Measurements from ENCODE around the gene C17orf107. TPM values are rescaled to one million over a fixed set of nuclear protein-coding genes. Genes with fewer than 3 reads are reported as not detected.

The C17orf107 gene
- polyA plus RNA-seq, 1 donor (not counting 4 experiments of a cell fraction or from before 2014, with no cell fraction given), result 0.33 TPM

DNA sequence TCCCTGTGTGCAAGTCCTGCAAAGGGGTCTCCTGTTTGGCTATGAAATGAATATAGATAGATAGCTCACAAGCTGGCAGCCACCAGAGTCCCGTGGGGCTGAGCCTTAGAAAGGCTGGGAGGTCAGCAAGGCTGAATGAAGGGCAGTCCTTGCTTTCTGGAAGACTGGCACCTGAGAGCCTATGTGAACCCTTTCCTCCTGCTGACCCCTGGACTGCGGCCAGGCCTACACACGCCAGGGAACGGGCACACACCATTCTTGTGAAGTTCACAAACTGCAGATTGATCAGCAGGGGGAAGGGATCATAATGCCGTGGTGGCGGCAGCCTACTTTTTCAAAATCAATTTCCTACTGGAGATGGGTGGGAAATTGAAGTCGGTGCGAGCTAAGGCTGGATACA is 985 bp upstream of the C17orf107 start:
- H3K4me3 ChIP-seq (ENCODE audit: control insufficient read depth in 2 of 3, extremely low read depth in 1 of 3, insufficient read depth in 2 of 3, low read depth in 1 of 3, low read length in 3 of 3), result no peak overlapping the region
- FAIRE-seq, result no peak
- no peak for TF ChIP-seq EZH2 (IDR thresholded peaks at IDR 0.05; ENCODE audit: low read length)
- no peak for TF ChIP-seq CTCF (optimal IDR thresholded peaks at IDR 0.05 in 1 of 3, IDR thresholded peaks at IDR 0.05 in 1 of 3, conservative IDR thresholded peaks at IDR 0.05 in 1 of 3; ENCODE audit: extremely low read depth in 1 of 3, insufficient read depth in 2 of 3, low read length in 3 of 3)
- no peaks in the 10 kb centered on the region for H3K9me1 ChIP-seq (ENCODE audit: control insufficient read depth, extremely low read depth, insufficient read depth, low read length)
- no peaks in the 10 kb centered on the region for H3K79me2 ChIP-seq (ENCODE audit: control insufficient read depth, insufficient read depth, low read length)
- no peaks in the 10 kb centered on the region for H3K9me3 ChIP-seq (ENCODE audit: control insufficient read depth, low read depth, low read length)
- no peak overlapping the region for H3K4me2 ChIP-seq (ENCODE audit: control insufficient read depth, extremely low read depth, insufficient read depth, low read depth, low read length)
- peaks cover 13% of the 10 kb centered on the region for H3K4me1 ChIP-seq (ENCODE audit: control insufficient read depth, extremely low read depth, insufficient read depth, low read length)
- no peaks in the 10 kb centered on the region for H3K27me3 ChIP-seq (ENCODE audit: control insufficient read depth, extremely low read depth, insufficient read depth, low read length)
- H4K20me1 ChIP-seq (ENCODE audit: control insufficient read depth, extremely low read depth, insufficient read depth, low read length), result peaks cover 14% of the 10 kb centered on the region
- dilution Hi-C loops (cut with MboI; ENCODE audit: extremely low pct_ligation_motif_present, low sequenced_read_pairs), result no loop called here
- peaks cover 28 to 30% of the 10 kb centered on the region in 2 experiments for H3K36me3 ChIP-seq (ENCODE audit: control insufficient read depth in 2 of 2, extremely low read depth in 1 of 2, insufficient read depth in 2 of 2, low read length in 2 of 2)
- DNase-seq (ENCODE audit: low read depth, low spot score), result no peak
- H3K27ac ChIP-seq (ENCODE audit: control insufficient read depth, insufficient read depth, low read length), result no peak overlapping the region
- no peak overlapping the region for H2AFZ ChIP-seq (ENCODE audit: control insufficient read depth, low read length)
- no peak overlapping the region for H3K9ac ChIP-seq (ENCODE audit: control insufficient read depth, extremely low read depth, insufficient read depth, low read length)

- no peak overlapping the region for H3K4me3 ChIP-seq (ENCODE audit: control insufficient read depth in 2 of 3, extremely low read depth in 1 of 3, insufficient read depth in 2 of 3, low read depth in 1 of 3, low read length in 3 of 3)
- peaks cover 22 to 24% of the 10 kb centered on the region in 2 experiments for H3K36me3 ChIP-seq (ENCODE audit: control insufficient read depth in 2 of 2, extremely low read depth in 1 of 2, insufficient read depth in 2 of 2, low read length in 2 of 2)
- H3K27ac ChIP-seq (ENCODE audit: control insufficient read depth, insufficient read depth, low read length), result no peak overlapping the region
- no peaks in the 10 kb centered on the region for H3K9me3 ChIP-seq (ENCODE audit: control insufficient read depth, low read depth, low read length)
- H3K27me3 ChIP-seq (ENCODE audit: control insufficient read depth, extremely low read depth, insufficient read depth, low read length), result no peaks in the 10 kb centered on the region
- peaks cover 16% of the 10 kb centered on the region for H3K4me1 ChIP-seq (ENCODE audit: control insufficient read depth, extremely low read depth, insufficient read depth, low read length)
- no peaks in the 10 kb centered on the region for H3K9me1 ChIP-seq (ENCODE audit: control insufficient read depth, extremely low read depth, insufficient read depth, low read length)
- peak overlapping the region; percentile 64 for H3K4me2 ChIP-seq (ENCODE audit: control insufficient read depth, extremely low read depth, insufficient read depth, low read depth, low read length)
- DNase-seq (ENCODE audit: low read depth, low spot score) (no peak), FAIRE-seq (no peak)
- H2AFZ ChIP-seq (ENCODE audit: control insufficient read depth, low read length), result no peak overlapping the region
- no peaks in the 10 kb centered on the region for H3K79me2 ChIP-seq (ENCODE audit: control insufficient read depth, insufficient read depth, low read length)
- peaks cover 15% of the 10 kb centered on the region for H4K20me1 ChIP-seq (ENCODE audit: control insufficient read depth, extremely low read depth, insufficient read depth, low read length)
- dilution Hi-C loops (cut with MboI; ENCODE audit: extremely low pct_ligation_motif_present, low sequenced_read_pairs), result no loop called here
- no peak for TF ChIP-seq CTCF (optimal IDR thresholded peaks at IDR 0.05 in 1 of 3, IDR thresholded peaks at IDR 0.05 in 1 of 3, conservative IDR thresholded peaks at IDR 0.05 in 1 of 3; ENCODE audit: extremely low read depth in 1 of 3, insufficient read depth in 2 of 3, low read length in 3 of 3)
- no peak for TF ChIP-seq EZH2 (IDR thresholded peaks at IDR 0.05; ENCODE audit: low read length)
- H3K9ac ChIP-seq (ENCODE audit: control insufficient read depth, extremely low read depth, insufficient read depth, low read length), result peak overlapping the region; percentile 15
Measured at GRCh38 chr17:4898927-4899326, 409 bp upstream of the C17orf107 start.

Measured in keratinocyte (primary cell).